Smooth muscle cell of the pulmonary artery (primary cell): ENCODE results near the gene TRAPPC2. TPM values are rescaled to one million over a fixed set of nuclear protein-coding genes. Genes with fewer than 3 reads are reported as not detected.

Experiments used
- total RNA-seq: library from RNA; depleted of rRNA; stranded (reverse); fragments of >200 nt; gene quantifications from 2 replicates; pipeline ENCODE4 v1.2.3, GENCODE V29; 2014

Gene TRAPPC2
- total RNA-seq, result 8.3 and 14.5 TPM in 2 replicates

DNA sequence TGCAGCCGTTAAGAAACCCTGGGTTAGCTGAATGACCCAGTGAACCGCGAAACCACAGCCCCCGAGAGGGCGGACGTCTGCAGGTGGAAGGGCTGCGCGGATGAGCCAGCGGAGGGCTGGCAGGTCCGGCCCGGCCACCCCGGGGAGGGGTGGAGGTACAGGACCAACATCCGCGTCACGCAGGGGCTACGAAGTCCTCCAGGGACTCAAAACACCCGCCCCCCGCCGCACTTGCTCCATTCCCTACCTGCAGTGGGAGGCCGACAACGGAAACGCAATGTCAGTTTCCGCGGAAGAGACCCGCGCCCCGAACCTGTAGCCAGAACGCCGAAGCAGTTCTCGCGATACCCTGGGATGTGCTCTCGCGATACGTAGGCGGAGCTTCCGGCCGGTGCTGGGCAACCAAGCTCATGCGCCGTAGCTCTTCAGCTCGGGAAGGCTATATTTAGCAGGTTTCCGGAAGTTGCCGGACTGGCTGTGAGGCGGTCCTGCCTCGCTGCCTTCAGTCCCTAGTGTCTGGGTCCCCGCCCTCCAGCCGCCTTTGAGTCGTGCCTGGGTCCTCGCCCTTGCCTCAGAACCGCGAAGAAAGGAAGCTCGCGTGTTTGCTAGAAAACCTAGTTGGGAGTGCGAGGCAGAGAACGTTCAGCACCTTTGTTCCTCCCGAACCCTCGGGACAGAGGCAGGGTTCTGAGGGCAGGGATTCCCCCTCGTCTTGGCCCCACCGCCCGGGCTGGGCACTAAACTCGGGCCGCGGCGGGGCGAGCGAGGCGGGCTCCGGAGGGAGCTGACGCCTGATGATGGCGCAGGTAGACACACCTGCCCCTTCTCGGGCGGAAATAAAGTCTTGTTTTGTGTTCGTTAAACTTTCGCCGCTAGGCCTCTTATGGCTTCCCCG, at the start of gene TRAPPC2, which contains the start of gene OFD1:
TRAPPC2 (minus strand) TSS at position 343 of the 895 bp plus-strand sequence. CDS start 14,657 bp downstream, outside the sequence.
OFD1 (plus strand) TSS at position 471 of the 895 bp plus-strand sequence; CDS start at position 795, 324 bp downstream.

DNA sequence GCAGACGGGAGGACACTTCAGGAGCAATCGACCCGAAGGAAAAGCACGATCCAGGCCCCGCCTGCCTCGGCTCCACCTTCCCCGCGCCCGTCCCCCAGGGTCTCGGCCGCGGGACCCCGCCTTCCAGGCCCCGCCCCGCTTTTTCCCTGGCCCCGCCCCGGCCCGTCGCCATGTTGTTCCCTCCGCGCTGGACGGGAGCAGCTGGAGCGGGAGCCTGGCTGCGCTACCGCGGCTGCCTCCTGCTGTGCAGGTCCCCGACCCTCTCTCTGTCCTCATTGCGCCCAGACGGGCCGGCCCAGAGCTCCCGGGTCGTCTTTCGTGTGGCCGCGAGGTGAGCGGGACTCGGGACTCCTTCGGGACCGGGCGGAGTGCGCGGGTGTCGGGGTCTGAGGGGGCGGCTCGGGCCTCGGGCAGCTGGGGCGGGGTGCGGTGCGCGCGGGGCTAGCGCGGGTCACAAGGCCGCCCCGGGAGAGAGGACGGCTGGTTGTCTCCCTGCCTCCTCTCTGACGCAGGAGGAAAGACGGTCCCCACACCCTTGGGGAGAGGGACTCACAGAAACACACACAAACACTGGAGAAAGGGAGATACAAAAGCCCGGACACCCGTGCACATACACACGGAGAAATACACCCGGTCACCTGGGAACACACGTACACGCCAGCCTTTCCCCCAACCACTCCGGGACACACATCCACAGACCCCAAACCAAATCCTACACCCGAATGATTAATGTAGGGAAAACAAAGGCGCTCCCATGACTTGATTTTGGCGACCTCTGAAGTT, 45.3 kb downstream of the TRAPPC2 start, which contains the start of gene RAB9A:
RAB9A (plus strand) TSS at position 171 of the 783 bp plus-strand sequence. CDS start 19,619 bp downstream, outside the sequence.

Other genes with a start within 250 kb of the TRAPPC2 start
- gene EGFL6, start 165.0 kb downstream of the TRAPPC2 start, total RNA-seq, result not detected in 2 replicates
- gene TCEANC, start 81.5 kb downstream of the TRAPPC2 start, total RNA-seq, result 2.6 and 2.7 TPM in 2 replicates
- 19.4 and 25.9 TPM in 2 replicates for gene RAB9A, start 45.5 kb downstream of the TRAPPC2 start, total RNA-seq
- gene OFD1, start 128 bp upstream of the TRAPPC2 start, total RNA-seq, result 9.4 and 11.4 TPM in 2 replicates
- 3.3 and 16.8 TPM in 2 replicates for gene GPM6B, start 82.5 kb upstream of the TRAPPC2 start, total RNA-seq